ENCODE results near the gene AKAP12. TPM values are rescaled to one million over a fixed set of nuclear protein-coding genes. Genes with fewer than 3 reads are reported as not detected.

Gene AKAP12
- total RNA-seq, 1 experiment from 2014 or later: 90.0 TPM

DNA sequence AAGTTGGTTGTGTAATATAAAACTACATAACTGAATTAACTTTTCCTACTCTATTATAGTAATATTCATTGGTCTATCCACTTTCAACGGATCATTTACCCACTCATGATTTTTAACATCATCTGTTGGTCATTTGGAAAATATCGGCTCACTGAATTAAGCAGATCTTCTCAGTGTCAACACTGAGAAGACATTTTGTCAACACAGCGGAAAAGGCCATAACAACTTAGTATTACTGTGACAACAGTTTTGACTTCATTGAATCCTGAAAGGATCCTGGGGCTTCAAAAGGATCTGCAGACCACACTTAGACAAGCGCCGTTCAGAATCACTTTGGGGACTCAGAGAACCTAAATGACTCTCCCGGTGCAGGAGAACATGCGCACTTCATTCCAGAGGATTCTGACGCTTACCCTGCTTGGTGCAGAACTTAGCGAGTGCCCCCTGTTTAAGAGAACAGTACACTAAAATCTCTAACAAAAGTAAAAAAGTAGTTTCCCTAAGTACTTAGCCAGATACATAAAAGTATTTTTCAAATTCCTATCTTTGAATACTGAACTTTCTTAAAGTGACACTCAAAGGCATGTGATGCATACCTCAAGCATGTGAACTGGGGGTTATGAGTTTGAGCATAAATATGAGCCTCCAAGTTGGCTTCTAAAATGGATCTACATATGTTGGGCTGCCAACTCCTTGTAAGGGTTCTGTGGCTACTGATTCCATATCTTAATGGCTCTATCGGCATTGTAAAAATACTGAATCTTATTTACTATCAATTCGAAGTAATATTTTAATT lies 147.6 kb downstream of the AKAP12 start:
- DNase-seq (ENCODE audit: low spot score) (no peak), ATAC-seq (no peak)
- POLR2A ChIA-PET: no interaction called here
- CTCF ChIA-PET: no interaction called here
- TF ChIP-seq ZNF121 (CRISPR knock-in tag; IDR thresholded peaks at IDR 0.05) (no peak), SMAD3 (CRISPR knock-in tag; IDR thresholded peaks at IDR 0.05; ENCODE audit: borderline replicate concordance) (no peak), SP1 (CRISPR knock-in tag; conservative IDR thresholded peaks at IDR 0.05) (no peak), E2F1 (CRISPR knock-in tag; IDR thresholded peaks at IDR 0.05) (no peak), ZNF232 (CRISPR knock-in tag; IDR thresholded peaks at IDR 0.05) (no peak), RORB (CRISPR knock-in tag; IDR thresholded peaks at IDR 0.05) (no peak), GABPB1 (CRISPR knock-in tag; IDR thresholded peaks at IDR 0.05) (no peak), ATF1 (CRISPR knock-in tag; IDR thresholded peaks at IDR 0.05) (no peak), ZNF425 (CRISPR knock-in tag; conservative IDR thresholded peaks at IDR 0.05) (no peak)
- TF ChIP-seq, protein P1, sequence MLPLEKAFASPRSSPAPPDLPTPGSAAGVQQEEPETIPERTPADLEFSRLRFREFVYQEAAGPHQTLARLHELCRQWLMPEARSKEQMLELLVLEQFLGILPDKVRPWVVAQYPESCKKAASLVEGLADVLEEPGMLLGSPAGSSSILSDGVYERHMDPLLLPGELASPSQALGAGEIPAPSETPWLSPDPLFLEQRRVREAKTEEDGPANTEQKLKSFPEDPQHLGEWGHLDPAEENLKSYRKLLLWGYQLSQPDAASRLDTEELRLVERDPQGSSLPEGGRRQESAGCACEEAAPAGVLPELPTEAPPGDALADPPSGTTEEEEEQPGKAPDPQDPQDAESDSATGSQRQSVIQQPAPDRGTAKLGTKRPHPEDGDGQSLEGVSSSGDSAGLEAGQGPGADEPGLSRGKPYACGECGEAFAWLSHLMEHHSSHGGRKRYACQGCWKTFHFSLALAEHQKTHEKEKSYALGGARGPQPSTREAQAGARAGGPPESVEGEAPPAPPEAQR (CRISPR knock-in tag; IDR thresholded peaks at IDR 0.05): no peak
- H3K4me1 Mint-ChIP-seq: peaks cover 34% of the 10 kb centered on the region
- no peaks in the 10 kb centered on the region for H3K9me3 Mint-ChIP-seq
- no peaks in the 10 kb centered on the region for H3K36me3 Mint-ChIP-seq
- no peaks in the 10 kb centered on the region for H3K27me3 Mint-ChIP-seq (ENCODE audit: low read depth)
- no peak overlapping the region for H3K4me3 Mint-ChIP-seq
- no peak overlapping the region; the same call in 1 of the 2 replicates for H3K27ac Mint-ChIP-seq

DNA sequence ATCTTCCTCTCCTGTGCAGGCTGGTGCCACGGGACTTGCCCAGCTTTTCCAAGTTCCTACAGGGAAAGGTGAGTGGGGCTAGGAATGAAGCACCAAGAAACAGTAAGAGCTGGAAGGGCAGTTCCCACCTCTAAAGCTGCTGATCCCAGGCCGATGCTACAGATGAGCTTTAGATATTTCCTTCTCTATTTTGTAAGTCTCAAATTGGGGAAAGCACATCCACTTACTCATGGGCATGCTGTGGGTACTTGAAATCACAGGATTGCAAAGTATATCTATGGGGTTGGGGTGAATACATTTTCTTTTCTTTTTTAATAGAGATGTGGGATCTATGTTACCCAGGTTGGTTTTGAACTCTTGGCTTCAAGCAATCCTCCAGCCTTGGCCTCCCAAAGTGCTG lies 148.5 kb downstream of the AKAP12 start:
- H3K27me3 Mint-ChIP-seq (ENCODE audit: low read depth): no peaks in the 10 kb centered on the region
- peaks cover 43% of the 10 kb centered on the region for H3K4me1 Mint-ChIP-seq
- no peak for DNase-seq (ENCODE audit: low spot score)
- no peaks in the 10 kb centered on the region for H3K9me3 Mint-ChIP-seq
- no peak for ATAC-seq
- H3K36me3 Mint-ChIP-seq: 0 out of 2 replicates have a peak, but pooled peaks cover 4% of the 10 kb centered on the region
- ChIA-PET POLR2A (no interaction called here), CTCF (no interaction called here)
- H3K4me3 Mint-ChIP-seq: no peak overlapping the region
- H3K27ac Mint-ChIP-seq: peak overlapping the region; percentile 36; the same call in 1 of the 2 replicates
- TF ChIP-seq NR2C2 (CRISPR knock-in tag; IDR thresholded peaks at IDR 0.05) (no peak), ZNF263 (CRISPR knock-in tag; IDR thresholded peaks at IDR 0.05; ENCODE audit: low read depth) (no peak), FOXJ3 (CRISPR knock-in tag; IDR thresholded peaks at IDR 0.05; ENCODE audit: borderline replicate concordance) (no peak), TCF7 (CRISPR knock-in tag; IDR thresholded peaks at IDR 0.05; ENCODE audit: low read depth) (no peak), ZNF425 (CRISPR knock-in tag; conservative IDR thresholded peaks at IDR 0.05) (no peak), ZBTB21 (CRISPR knock-in tag; IDR thresholded peaks at IDR 0.05; ENCODE audit: borderline replicate concordance) (no peak), NFYB (CRISPR knock-in tag; conservative IDR thresholded peaks at IDR 0.05; ENCODE audit: low read depth) (no peak), ZNF317 (CRISPR knock-in tag; IDR thresholded peaks at IDR 0.05; ENCODE audit: borderline replicate concordance, low read depth) (no peak), IRF2 (CRISPR knock-in tag; IDR thresholded peaks at IDR 0.05; ENCODE audit: borderline replicate concordance, low read depth) (no peak)
- TF ChIP-seq, protein P2, sequence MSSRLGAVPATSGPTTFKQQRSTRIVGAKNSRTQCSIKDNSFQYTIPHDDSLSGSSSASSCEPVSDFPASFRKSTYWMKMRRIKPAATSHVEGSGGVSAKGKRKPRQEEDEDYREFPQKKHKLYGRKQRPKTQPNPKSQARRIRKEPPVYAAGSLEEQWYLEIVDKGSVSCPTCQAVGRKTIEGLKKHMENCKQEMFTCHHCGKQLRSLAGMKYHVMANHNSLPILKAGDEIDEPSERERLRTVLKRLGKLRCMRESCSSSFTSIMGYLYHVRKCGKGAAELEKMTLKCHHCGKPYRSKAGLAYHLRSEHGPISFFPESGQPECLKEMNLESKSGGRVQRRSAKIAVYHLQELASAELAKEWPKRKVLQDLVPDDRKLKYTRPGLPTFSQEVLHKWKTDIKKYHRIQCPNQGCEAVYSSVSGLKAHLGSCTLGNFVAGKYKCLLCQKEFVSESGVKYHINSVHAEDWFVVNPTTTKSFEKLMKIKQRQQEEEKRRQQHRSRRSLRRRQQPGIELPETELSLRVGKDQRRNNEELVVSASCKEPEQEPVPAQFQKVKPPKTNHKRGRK (CRISPR knock-in tag; IDR thresholded peaks at IDR 0.05; ENCODE audit: borderline replicate concordance): no peak
- TF ChIP-seq, protein P3, sequence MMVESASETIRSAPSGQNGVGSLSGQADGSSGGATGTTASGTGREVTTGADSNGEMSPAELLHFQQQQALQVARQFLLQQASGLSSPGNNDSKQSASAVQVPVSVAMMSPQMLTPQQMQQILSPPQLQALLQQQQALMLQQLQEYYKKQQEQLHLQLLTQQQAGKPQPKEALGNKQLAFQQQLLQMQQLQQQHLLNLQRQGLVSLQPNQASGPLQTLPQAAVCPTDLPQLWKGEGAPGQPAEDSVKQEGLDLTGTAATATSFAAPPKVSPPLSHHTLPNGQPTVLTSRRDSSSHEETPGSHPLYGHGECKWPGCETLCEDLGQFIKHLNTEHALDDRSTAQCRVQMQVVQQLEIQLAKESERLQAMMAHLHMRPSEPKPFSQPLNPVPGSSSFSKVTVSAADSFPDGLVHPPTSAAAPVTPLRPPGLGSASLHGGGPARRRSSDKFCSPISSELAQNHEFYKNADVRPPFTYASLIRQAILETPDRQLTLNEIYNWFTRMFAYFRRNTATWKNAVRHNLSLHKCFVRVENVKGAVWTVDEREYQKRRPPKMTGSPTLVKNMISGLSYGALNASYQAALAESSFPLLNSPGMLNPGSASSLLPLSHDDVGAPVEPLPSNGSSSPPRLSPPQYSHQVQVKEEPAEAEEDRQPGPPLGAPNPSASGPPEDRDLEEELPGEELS (CRISPR knock-in tag; IDR thresholded peaks at IDR 0.05): no peak
- TF ChIP-seq, protein P4, sequence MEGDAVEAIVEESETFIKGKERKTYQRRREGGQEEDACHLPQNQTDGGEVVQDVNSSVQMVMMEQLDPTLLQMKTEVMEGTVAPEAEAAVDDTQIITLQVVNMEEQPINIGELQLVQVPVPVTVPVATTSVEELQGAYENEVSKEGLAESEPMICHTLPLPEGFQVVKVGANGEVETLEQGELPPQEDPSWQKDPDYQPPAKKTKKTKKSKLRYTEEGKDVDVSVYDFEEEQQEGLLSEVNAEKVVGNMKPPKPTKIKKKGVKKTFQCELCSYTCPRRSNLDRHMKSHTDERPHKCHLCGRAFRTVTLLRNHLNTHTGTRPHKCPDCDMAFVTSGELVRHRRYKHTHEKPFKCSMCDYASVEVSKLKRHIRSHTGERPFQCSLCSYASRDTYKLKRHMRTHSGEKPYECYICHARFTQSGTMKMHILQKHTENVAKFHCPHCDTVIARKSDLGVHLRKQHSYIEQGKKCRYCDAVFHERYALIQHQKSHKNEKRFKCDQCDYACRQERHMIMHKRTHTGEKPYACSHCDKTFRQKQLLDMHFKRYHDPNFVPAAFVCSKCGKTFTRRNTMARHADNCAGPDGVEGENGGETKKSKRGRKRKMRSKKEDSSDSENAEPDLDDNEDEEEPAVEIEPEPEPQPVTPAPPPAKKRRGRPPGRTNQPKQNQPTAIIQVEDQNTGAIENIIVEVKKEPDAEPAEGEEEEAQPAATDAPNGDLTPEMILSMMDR (IDR thresholded peaks at IDR 0.05): no peak

Measured in WTC11 (cell line).